CD14-positive monocyte (primary cell): ENCODE data around the gene RCN2. TPM values are rescaled to one million over a fixed set of nuclear protein-coding genes. Genes with fewer than 3 reads are reported as not detected.

Source experiments
- DNase-seq, 3 donors: peaks; one replicate each; pipeline ENCODE4 v3.0.0-alpha.2; 2011 to 2022
- H2AFZ ChIP-seq: 2 replicates; pipeline ENCODE4 v1.6.0; 2012; ENCODE audit warnings: mild to moderate bottlenecking, low read depth, low read length, inconsistent platforms; ENCODE audit not compliant: insufficient read depth, poor library complexity, severe bottlenecking
- H3K27ac ChIP-seq, 2 donors: 1 replicate in 1 of 2; 2 replicates in 1 of 2; pipeline ENCODE4 v1.5.1; 2012 to 2013; ENCODE audit warnings: low read length in 2 of 2, control low read depth in 1 of 2, inconsistent platforms in 1 of 2, low read depth in 1 of 2, mild to moderate bottlenecking in 1 of 2
- H3K27me3 ChIP-seq, 2 donors: one replicate each; pipeline versions ENCODE4 v1.6.0 to v1.6.1; 2011 to 2013; ENCODE audit warnings: low read length in 2 of 2; ENCODE audit not compliant: control insufficient read depth in 2 of 2, insufficient read depth in 2 of 2
- H3K36me3 ChIP-seq, 2 donors: replicated peaks in 1 of 2; 1 replicate in 1 of 2; 2 replicates in 1 of 2; pipeline versions ENCODE4 v1.5.1 to v1.6.1; 2012 to 2013; ENCODE audit warnings: low read length in 2 of 2, control low read depth in 1 of 2, inconsistent platforms in 1 of 2, mild to moderate bottlenecking in 1 of 2; ENCODE audit not compliant: insufficient read depth in 2 of 2, control insufficient read depth in 1 of 2
- H3K4me1 ChIP-seq, 2 donors: 1 replicate in 1 of 2; 2 replicates in 1 of 2; pipeline versions ENCODE4 v1.5.1 to v1.6.1; 2012 to 2013; ENCODE audit warnings: low read length in 2 of 2, control low read depth in 1 of 2, inconsistent platforms in 1 of 2, mild to moderate bottlenecking in 1 of 2, moderate library complexity in 1 of 2; ENCODE audit not compliant: insufficient read depth in 2 of 2, control insufficient read depth in 1 of 2
- H3K4me2 ChIP-seq: replicated peaks from 2 replicates; pipeline ENCODE3; 2012; ENCODE audit warnings: low read length, moderate library complexity, mild to moderate bottlenecking; ENCODE audit not compliant: poor library complexity, severe bottlenecking; ENCODE audit errors: extremely low read depth
- H3K4me3 ChIP-seq, 3 experiments: fragments of 200-600 bp in 1 of 3; sonication (generic) in 1 of 3; replicated peaks in 1 of 3; 1 replicate in 2 of 3; 2 replicates in 1 of 3; pipeline ENCODE4 v1.5.1; 2011 to 2013; ENCODE audit warnings: low read length in 3 of 3, mild to moderate bottlenecking in 3 of 3, control low read depth in 2 of 3, low read depth in 2 of 3, inconsistent platforms in 1 of 3, moderate library complexity in 1 of 3
- H3K79me2 ChIP-seq: 2 replicates; pipeline ENCODE4 v1.6.0; 2012; ENCODE audit warnings: mild to moderate bottlenecking, control low read depth, inconsistent platforms, low read length, moderate library complexity; ENCODE audit not compliant: insufficient read depth
- H3K9ac ChIP-seq: 2 replicates; pipeline ENCODE4 v1.6.0; 2017; ENCODE audit warnings: low read length, mild to moderate bottlenecking; ENCODE audit not compliant: insufficient read depth, poor library complexity, severe bottlenecking
- H3K9me3 ChIP-seq, 2 donors: replicated peaks in 1 of 2; 1 replicate in 1 of 2; 2 replicates in 1 of 2; pipeline versions ENCODE4 v1.5.1 to v1.6.1; 2012 to 2013; ENCODE audit warnings: low read length in 2 of 2, control low read depth in 1 of 2; ENCODE audit not compliant: control insufficient read depth in 1 of 2, insufficient read depth in 1 of 2
- H4K20me1 ChIP-seq: 2 replicates; pipeline ENCODE4 v1.6.0; 2012; ENCODE audit warnings: mild to moderate bottlenecking, low read length, control low read depth, moderate library complexity; ENCODE audit not compliant: insufficient read depth
- H3K27ac Mint-ChIP-seq, 7 donors: one replicate each; pipeline ENCODE4 v1.8.0; 2020; ENCODE audit warnings: mild to moderate bottlenecking in 7 of 7, mixed read lengths in 7 of 7, moderate library complexity in 6 of 7, inconsistent platforms in 2 of 7
- H3K27me3 Mint-ChIP-seq, 3 donors: one replicate each; pipeline ENCODE4 v1.8.0; 2021 to 2022; ENCODE audit warnings: low read depth in 3 of 3, mild to moderate bottlenecking in 3 of 3, mixed read lengths in 3 of 3, moderate library complexity in 3 of 3, inconsistent platforms in 1 of 3
- H3K36me3 Mint-ChIP-seq, 2 donors: one replicate each; pipeline ENCODE4 v1.8.0; 2020; ENCODE audit warnings: mixed read lengths in 2 of 2, inconsistent platforms in 1 of 2, mild to moderate bottlenecking in 1 of 2
- H3K4me1 Mint-ChIP-seq: one replicate; pipeline ENCODE4 v1.8.0; 2020; ENCODE audit warnings: mild to moderate bottlenecking, mixed read lengths
- H3K4me3 Mint-ChIP-seq, 2 donors: one replicate each; pipeline ENCODE4 v1.8.0; 2020; ENCODE audit warnings: mild to moderate bottlenecking in 2 of 2, mixed read lengths in 2 of 2, moderate library complexity in 1 of 2
- H3K9me3 Mint-ChIP-seq, 7 donors: one replicate each; pipeline ENCODE4 v1.8.0; 2020 to 2022; ENCODE audit warnings: mixed read lengths in 7 of 7, mild to moderate bottlenecking in 6 of 7, moderate library complexity in 6 of 7, inconsistent platforms in 2 of 7
- CTCF ChIP-seq: fragments of 200-600 bp; IDR thresholded peaks from one replicate; pipeline ENCODE4 v1.8.0; 2022; ENCODE audit warnings: antibody characterized with exemption, mild to moderate bottlenecking
- WGBS: methylation state at CpG from one replicate; pipeline ENCODE4 v1.1.5; 2013; ENCODE audit warnings: missing lambda C conversion rate; ENCODE audit not compliant: insufficient coverage; 5-methylcytosine and 5-hydroxymethylcytosine counted together
- intact Hi-C, 2 donors: fragments of 100-400 bp; cut with micrococcal nuclease; formaldehyde crosslinking; loops; one replicate each; pipeline versions ENCODE4 v1.15.0 to v1.15.1; 2023
- polyA plus RNA-seq, 3 donors: library from polyadenylated mRNA; depleted of rRNA in 1 of 3; unstranded in 2 of 3; stranded (reverse) in 1 of 3; fragments of 300-500 nt in 2 of 3; fragments of >200 nt in 1 of 3; fragmentation: Illumina TruSeq in 2 of 3; gene quantifications; 1 replicate in 2 of 3; 2 replicates in 1 of 3; pipeline ENCODE4 v1.2.3, GENCODE V29; 2012 to 2021

The RCN2 gene
- polyA plus RNA-seq, 3 donors: 7.1 to 16.4 (median 13.2) TPM

GRCh38 chr15:76912430-76912829 is 19.1 kb upstream of the RCN2 start:
- peaks cover 9 to 11% of the 10 kb centered on the region in 2 donors for H3K4me1 ChIP-seq
- H3K27ac Mint-ChIP-seq: no peak overlapping the region
- intact Hi-C loops: no loop called here
- H3K4me3 Mint-ChIP-seq: no peak overlapping the region
- H3K79me2 ChIP-seq: no peaks in the 10 kb centered on the region
- H3K36me3 Mint-ChIP-seq: no peaks in the 10 kb centered on the region
- no peak overlapping the region for H2AFZ ChIP-seq
- no peak for TF ChIP-seq CTCF
- H3K27ac ChIP-seq: no peak overlapping the region
- no peaks in the 10 kb centered on the region for H3K36me3 ChIP-seq
- H3K27me3 ChIP-seq: no peaks in the 10 kb centered on the region
- peaks cover 2 to 5% (median 3%) of the 10 kb centered on the region in 3 donors for H3K27me3 Mint-ChIP-seq
- H3K4me3 ChIP-seq: no peak overlapping the region
- H3K9me3 ChIP-seq: no peaks in the 10 kb centered on the region
- WGBS: 100% methylated on average over 1 of the region's 4 CpGs
- no peaks in the 10 kb centered on the region for H4K20me1 ChIP-seq
- no peak overlapping the region for H3K9ac ChIP-seq
- no peak overlapping the region for H3K4me2 ChIP-seq
- no peaks in the 10 kb centered on the region for H3K9me3 Mint-ChIP-seq
- DNase-seq: no peak
- H3K4me1 Mint-ChIP-seq: peaks cover 10% of the 10 kb centered on the region

GRCh38 chr15:76913737-76914136 is 17.8 kb upstream of the RCN2 start:
- Histone ChIP-seq H3K9ac (no peak overlapping the region), H3K36me3 (no peaks in the 10 kb centered on the region), H3K27me3 (no peaks in the 10 kb centered on the region), H3K9me3 (no peaks in the 10 kb centered on the region), H3K4me3 (no peak overlapping the region), H3K4me1 (no peaks in the 10 kb centered on the region), H4K20me1 (no peaks in the 10 kb centered on the region), H3K27ac (no peak overlapping the region), H3K79me2 (no peaks in the 10 kb centered on the region), H3K4me2 (no peak overlapping the region), H2AFZ (no peak overlapping the region)
- WGBS: 85% methylated on average over 2 of the region's 2 CpGs
- TF ChIP-seq CTCF: no peak
- Mint-ChIP-seq H3K4me1 (no peaks in the 10 kb centered on the region), H3K9me3 (no peaks in the 10 kb centered on the region), H3K27ac (no peak overlapping the region), H3K27me3 (peaks cover 1 to 6% (median 2%) of the 10 kb centered on the region in 3 donors), H3K4me3 (no peak overlapping the region), H3K36me3 (no peaks in the 10 kb centered on the region)
- no peak for DNase-seq
- intact Hi-C loops: no loop called here
